Stimulated activated CD4-positive, alpha-beta T cell treated with anti-CD3 and anti-CD28 coated beads, TNF-alpha, amount 100 ng/mL, for 24 hours (primary cell): Measurements from ENCODE around the gene ECD.

Experiments used
- DNase-seq, 3 experiments: peaks; one replicate each; pipeline ENCODE4 v3.0.0-alpha.2; 2020; ENCODE audit warnings: low read depth in 3 of 3

ECD gene

GRCh38 chr10:73096449-73097304, 71.1 kb downstream of the ECD start, which contains the start of gene P4HA1:
TSS of gene P4HA1 (minus strand) at chr10:73096866. CDS start at chr10:73074883, 21,983 bp downstream.
- DNase-seq = peak; percentile 96 to 98 (median 97)

GRCh38 chr10:73096041-73096448, 71.8 kb downstream of the ECD start:
- DNase-seq = peak; percentile 45 to 69 (median 51)

GRCh38 chr10:73095481-73096021, 72.3 kb downstream of the ECD start:
- DNase-seq = peak in 1 of 3 experiments; percentile 25

GRCh38 chr10:73094986-73095480, 72.8 kb downstream of the ECD start:
- DNase-seq = no peak

- DNase-seq = no peak
Measured at GRCh38 chr10:73093922-73094850, 73.6 kb downstream of the ECD start.

GRCh38 chr10:73092830-73093229, 75.0 kb downstream of the ECD start:
- no peak for DNase-seq

GRCh38 chr10:73088304-73088703, 79.5 kb downstream of the ECD start:
- no peak for DNase-seq

GRCh38 chr10:73086816-73087215, 81.0 kb downstream of the ECD start:
- no peak for DNase-seq

GRCh38 chr10:73084209-73084608, 83.6 kb downstream of the ECD start:
- no peak for DNase-seq
